Spinal cord (tissue), 10 donors: Measurements from ENCODE around the gene LPCAT3. TPM values are rescaled to one million over a fixed set of nuclear protein-coding genes. Genes with fewer than 3 reads are reported as not detected.

Source experiments
- DNase-seq, 6 donors: peaks; one replicate each; pipeline versions ENCODE4 v3.0.0 to v3.0.0-alpha.2; 2013 to 2015; ENCODE audit warnings: low spot score in 6 of 6, low read depth in 4 of 6
- H3K27ac ChIP-seq: one replicate; pipeline ENCODE4 v1.5.1; 2013; ENCODE audit warnings: low read depth, low read length, control low read depth
- H3K27me3 ChIP-seq: one replicate; pipeline ENCODE4 v1.6.1; 2013; ENCODE audit warnings: low read length; ENCODE audit not compliant: control insufficient read depth, insufficient read depth
- H3K36me3 ChIP-seq: one replicate; pipeline ENCODE4 v1.6.1; 2013; ENCODE audit warnings: low read length; ENCODE audit not compliant: control insufficient read depth, insufficient read depth
- H3K4me1 ChIP-seq: one replicate; pipeline ENCODE4 v1.6.1; 2013; ENCODE audit warnings: low read length; ENCODE audit not compliant: control insufficient read depth, insufficient read depth
- H3K4me3 ChIP-seq: one replicate; pipeline ENCODE4 v1.5.1; 2013; ENCODE audit warnings: low read depth, low read length, control low read depth
- H3K9me3 ChIP-seq: one replicate; pipeline ENCODE4 v1.6.1; 2013; ENCODE audit warnings: low read length; ENCODE audit not compliant: control insufficient read depth, insufficient read depth
- WGBS: methylation state at CpG from one replicate; pipeline ENCODE4 v1.1.5; 2013; ENCODE audit warnings: missing lambda C conversion rate; ENCODE audit not compliant: insufficient coverage; 5-methylcytosine and 5-hydroxymethylcytosine counted together
- polyA plus RNA-seq, 2 donors: library from polyadenylated mRNA; unstranded; fragments of 120-200 nt; gene quantifications; one replicate each; pipeline ENCODE4 v1.2.1, GENCODE V29; 2013; ENCODE audit not compliant: insufficient read length in 2 of 2
- total RNA-seq, 2 donors: library from RNA; depleted of rRNA in 1 of 2; stranded (reverse); fragments of 120-200 nt in 1 of 2; fragments of >200 nt in 1 of 2; gene quantifications; one replicate each; pipeline versions ENCODE4 v1.2.3 to v1.2.4, GENCODE V29; 2013 to 2014
- donor health status: healthy.

The LPCAT3 gene
- total and polyA plus RNA-seq, 4 donors: 12.7 to 42.3 (median 28.0) TPM

DNA sequence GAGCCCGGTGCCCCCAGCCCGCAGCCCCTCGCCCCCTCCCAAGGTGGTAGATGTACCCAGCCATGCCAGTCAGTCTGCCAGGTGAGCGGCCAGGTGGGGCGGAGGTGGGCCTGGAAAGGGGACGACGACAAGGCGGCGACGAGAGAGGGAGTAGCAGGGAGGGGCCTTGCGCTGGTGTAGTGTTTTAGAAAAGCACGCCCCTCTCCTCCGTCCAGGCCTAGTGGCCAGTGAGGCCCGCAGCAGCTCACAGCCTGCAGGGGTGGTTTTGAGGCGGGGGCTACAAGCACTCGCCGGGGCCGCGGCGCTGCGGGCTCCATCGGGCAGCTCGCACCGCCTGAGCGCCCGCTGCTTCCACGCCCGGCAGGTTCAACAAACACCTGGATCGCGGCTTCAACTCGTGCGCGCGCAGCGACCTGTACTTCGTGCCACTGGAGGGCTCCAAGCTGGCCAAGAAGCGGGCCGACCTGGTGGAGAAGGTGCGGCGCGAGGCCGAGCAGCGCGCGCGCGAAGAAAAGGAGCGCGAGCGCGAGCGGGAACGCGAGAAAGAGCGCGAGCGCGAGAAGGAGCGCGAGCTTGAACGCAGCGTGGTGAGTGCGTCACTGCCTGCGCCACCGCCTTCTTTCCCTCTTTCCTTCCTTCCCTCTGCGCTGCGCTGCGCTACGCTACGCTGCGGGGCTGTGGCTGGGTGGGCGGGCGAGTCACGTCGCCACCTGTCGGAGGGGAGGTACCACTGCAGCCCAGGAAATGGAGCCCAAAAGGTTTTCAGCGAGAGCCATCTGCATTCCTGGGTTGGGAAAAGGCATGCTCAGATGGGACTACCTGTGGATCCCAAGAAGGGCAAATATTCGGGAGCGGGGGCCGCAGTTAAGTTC, 80.6 kb downstream of the LPCAT3 start:
- Histone ChIP-seq H3K27ac (peak overlapping the region; percentile 93), H3K4me1 (peaks cover 48% of the 10 kb centered on the region), H3K36me3 (peaks cover 88% of the 10 kb centered on the region)

DNA sequence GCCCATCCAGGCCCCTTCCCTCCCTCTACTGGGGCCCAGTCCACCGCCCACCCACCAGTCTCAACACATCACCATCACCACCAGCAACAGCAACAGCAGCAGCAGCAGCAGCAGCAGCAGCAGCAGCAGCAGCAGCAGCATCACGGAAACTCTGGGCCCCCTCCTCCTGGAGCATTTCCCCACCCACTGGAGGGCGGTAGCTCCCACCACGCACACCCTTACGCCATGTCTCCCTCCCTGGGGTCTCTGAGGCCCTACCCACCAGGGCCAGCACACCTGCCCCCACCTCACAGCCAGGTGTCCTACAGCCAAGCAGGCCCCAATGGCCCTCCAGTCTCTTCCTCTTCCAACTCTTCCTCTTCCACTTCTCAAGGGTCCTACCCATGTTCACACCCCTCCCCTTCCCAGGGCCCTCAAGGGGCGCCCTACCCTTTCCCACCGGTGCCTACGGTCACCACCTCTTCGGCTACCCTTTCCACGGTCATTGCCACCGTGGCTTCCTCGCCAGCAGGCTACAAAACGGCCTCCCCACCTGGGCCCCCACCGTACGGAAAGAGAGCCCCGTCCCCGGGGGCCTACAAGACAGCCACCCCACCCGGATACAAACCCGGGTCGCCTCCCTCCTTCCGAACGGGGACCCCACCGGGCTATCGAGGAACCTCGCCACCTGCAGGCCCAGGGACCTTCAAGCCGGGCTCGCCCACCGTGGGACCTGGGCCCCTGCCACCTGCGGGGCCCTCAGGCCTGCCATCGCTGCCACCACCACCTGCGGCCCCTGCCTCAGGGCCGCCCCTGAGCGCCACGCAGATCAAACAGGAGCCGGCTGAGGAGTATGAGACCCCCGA, 81.4 kb downstream of the LPCAT3 start:
- Histone ChIP-seq H3K4me3 (peak overlapping the region; percentile 77), H3K27ac (peak overlapping the region; percentile 93), H3K9me3 (no peaks in the 10 kb centered on the region), H3K27me3 (no peaks in the 10 kb centered on the region), H3K36me3 (peaks cover 80% of the 10 kb centered on the region), H3K4me1 (peaks cover 42% of the 10 kb centered on the region)
- WGBS: 27% methylated on average over 36 of the region's 36 CpGs
- no peak for DNase-seq

More for the DNA sequence above, 80.6 kb downstream of the LPCAT3 start:
- H3K4me3 ChIP-seq: peak overlapping the region; percentile 77
- H3K9me3 ChIP-seq: no peaks in the 10 kb centered on the region
- WGBS: under 1% methylated on average over 73 of the region's 80 CpGs
- peak; percentile 85 to 99 (median 92) for DNase-seq
- H3K27me3 ChIP-seq: no peaks in the 10 kb centered on the region

DNA sequence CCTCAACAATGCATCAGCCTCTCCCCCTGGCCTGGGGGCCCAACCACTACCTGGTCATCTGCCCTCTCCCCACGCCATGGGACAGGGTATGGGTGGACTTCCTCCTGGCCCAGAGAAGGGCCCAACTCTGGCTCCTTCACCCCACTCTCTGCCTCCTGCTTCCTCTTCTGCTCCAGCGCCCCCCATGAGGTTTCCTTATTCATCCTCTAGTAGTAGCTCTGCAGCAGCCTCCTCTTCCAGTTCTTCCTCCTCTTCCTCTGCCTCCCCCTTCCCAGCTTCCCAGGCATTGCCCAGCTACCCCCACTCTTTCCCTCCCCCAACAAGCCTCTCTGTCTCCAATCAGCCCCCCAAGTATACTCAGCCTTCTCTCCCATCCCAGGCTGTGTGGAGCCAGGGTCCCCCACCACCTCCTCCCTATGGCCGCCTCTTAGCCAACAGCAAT, 82.1 kb downstream of the LPCAT3 start:
- Histone ChIP-seq H3K4me1 (peaks cover 36% of the 10 kb centered on the region), H3K4me3 (no peak overlapping the region), H3K27me3 (no peaks in the 10 kb centered on the region), H3K9me3 (no peaks in the 10 kb centered on the region), H3K36me3 (peaks cover 73% of the 10 kb centered on the region), H3K27ac (no peak overlapping the region)
- no peak for DNase-seq
- 90% methylated on average over 3 of the region's 3 CpGs for WGBS

DNA sequence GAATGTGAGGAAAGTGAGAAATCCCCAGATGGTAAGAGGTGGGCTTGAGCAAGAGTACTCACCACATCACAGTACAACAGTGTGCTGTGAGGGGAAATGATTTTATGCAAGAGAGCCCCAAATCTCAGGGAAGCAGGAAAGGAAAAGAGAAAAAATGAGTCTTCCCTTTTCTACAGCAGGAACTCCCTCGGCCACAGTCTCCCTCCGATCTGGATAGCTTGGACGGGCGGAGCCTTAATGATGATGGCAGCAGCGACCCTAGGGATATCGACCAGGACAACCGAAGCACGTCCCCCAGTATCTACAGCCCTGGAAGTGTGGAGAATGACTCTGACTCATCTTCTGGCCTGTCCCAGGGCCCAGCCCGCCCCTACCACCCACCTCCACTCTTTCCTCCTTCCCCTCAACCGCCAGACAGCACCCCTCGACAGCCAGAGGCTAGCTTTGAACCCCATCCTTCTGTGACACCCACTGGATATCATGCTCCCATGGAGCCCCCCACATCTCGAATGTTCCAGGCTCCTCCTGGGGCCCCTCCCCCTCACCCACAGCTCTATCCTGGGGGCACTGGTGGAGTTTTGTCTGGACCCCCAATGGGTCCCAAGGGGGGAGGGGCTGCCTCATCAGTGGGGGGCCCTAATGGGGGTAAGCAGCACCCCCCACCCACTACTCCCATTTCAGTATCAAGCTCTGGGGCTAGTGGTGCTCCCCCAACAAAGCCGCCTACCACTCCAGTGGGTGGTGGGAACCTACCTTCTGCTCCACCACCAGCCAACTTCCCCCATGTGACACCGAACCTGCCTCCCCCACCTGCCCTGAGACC, 82.7 kb downstream of the LPCAT3 start:
- Histone ChIP-seq H3K4me3 (no peak overlapping the region), H3K9me3 (no peaks in the 10 kb centered on the region), H3K4me1 (peaks cover 35% of the 10 kb centered on the region), H3K27ac (peak overlapping the region; percentile 1), H3K36me3 (peaks cover 67% of the 10 kb centered on the region), H3K27me3 (no peaks in the 10 kb centered on the region)
- 80% methylated on average over 8 of the region's 14 CpGs for WGBS
- DNase-seq: no peak

DNA sequence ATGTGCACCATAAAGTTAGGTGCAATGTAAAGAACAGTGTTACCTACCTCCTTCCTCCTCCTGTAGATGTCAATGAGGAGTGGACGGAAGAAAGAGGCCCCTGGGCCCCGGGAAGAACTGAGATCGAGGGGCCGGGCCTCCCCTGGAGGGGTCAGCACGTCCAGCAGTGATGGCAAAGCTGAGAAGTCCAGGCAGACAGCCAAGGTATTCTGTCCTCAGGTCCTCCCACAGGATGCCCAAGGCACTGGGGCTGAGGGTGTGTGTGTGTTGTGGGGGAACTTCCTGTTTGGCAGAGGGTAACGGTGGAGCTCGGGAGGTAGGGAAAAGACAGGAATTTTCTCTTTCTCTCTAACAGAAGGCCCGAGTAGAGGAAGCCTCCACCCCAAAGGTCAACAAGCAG, 84.2 kb downstream of the LPCAT3 start:
- 45% methylated on average over 5 of the region's 8 CpGs for WGBS
- Histone ChIP-seq H3K27me3 (no peaks in the 10 kb centered on the region), H3K27ac (peak overlapping the region; percentile 26), H3K4me1 (peaks cover 49% of the 10 kb centered on the region), H3K4me3 (no peak overlapping the region), H3K36me3 (peaks cover 58% of the 10 kb centered on the region), H3K9me3 (no peaks in the 10 kb centered on the region)
- DNase-seq: peak in 1 of 6 donors; percentile 55

DNA sequence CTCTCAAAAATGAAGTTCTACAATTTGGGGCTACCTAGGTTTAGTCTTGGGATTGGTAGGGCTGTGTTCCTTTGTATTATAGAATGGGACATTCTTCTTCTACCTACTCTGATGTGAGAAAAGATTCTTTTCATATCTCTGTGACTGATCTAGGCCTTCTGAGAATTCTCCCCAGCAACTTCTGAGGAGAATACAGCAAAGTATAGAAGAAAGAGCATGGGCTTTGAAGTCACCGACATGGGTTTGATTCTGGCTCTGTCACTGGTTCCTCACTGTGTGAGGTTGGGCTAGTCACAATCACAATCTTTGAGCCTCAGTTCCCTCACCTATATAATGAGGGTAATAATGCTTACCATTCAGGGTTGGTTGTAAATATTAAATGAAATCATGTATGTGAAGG, 85.5 kb downstream of the LPCAT3 start:
- Histone ChIP-seq H3K9me3 (no peaks in the 10 kb centered on the region), H3K4me1 (peaks cover 42% of the 10 kb centered on the region), H3K36me3 (peaks cover 48% of the 10 kb centered on the region), H3K27ac (no peak overlapping the region), H3K27me3 (no peaks in the 10 kb centered on the region), H3K4me3 (no peak overlapping the region)
- WGBS: no CpG with 5 or more reads among the region's 1 CpG
- DNase-seq: no peak

DNA sequence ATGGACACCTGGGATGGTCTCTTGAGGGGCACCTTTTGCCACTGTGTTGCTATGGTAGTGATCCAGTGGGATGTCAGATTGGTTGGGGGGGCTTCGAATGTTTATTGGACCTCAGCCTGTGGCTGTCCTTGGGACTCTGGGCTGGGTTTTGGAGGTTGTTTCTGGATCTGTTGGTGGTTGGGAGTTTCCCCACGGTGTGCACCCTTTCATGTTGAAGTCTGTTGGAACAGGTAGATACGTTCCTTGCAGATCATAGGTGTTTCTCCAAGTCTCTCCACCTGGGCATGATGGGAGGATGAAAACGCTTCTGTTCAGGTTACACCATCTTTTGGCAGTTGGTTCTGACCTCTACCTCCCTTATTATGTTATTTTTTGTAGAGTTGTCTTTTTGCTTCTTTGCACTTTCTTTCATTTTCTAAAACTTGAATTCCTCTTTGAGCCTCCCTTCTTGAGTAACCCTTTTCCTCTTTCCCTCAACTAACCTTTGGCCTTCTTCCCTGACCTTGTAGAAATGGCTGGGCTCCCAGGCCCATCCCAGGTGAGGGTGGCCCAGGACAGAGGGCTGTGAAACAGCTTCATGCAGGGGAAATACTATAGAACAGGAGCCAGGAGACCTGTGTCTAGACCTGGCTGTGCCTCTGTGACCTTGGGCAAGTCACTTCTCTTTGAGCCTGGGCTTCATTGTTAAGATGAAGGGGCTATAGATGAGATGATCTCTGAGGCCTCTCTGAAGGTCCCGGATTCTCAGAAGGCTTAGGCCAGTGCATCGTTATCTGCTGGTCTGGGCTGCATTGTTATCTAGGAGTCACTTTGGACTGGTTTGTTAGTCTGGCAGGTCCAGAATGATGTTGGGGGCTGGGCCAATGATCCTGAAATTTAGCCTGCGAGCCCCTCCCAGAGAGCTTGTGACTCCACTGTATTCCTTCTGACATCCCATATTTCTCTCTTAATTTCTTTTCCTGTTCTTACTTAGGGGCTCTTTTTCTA, 88.5 kb downstream of the LPCAT3 start:
- no peak for DNase-seq
- H3K4me1 ChIP-seq: peaks cover 53% of the 10 kb centered on the region
- 71% methylated on average over 3 of the region's 7 CpGs for WGBS
- peak overlapping the region; percentile 85 for H3K4me3 ChIP-seq
- H3K36me3 ChIP-seq: peaks cover 20% of the 10 kb centered on the region
- no peaks in the 10 kb centered on the region for H3K27me3 ChIP-seq
- H3K27ac ChIP-seq: peak overlapping the region; percentile 92
- no peaks in the 10 kb centered on the region for H3K9me3 ChIP-seq

DNA sequence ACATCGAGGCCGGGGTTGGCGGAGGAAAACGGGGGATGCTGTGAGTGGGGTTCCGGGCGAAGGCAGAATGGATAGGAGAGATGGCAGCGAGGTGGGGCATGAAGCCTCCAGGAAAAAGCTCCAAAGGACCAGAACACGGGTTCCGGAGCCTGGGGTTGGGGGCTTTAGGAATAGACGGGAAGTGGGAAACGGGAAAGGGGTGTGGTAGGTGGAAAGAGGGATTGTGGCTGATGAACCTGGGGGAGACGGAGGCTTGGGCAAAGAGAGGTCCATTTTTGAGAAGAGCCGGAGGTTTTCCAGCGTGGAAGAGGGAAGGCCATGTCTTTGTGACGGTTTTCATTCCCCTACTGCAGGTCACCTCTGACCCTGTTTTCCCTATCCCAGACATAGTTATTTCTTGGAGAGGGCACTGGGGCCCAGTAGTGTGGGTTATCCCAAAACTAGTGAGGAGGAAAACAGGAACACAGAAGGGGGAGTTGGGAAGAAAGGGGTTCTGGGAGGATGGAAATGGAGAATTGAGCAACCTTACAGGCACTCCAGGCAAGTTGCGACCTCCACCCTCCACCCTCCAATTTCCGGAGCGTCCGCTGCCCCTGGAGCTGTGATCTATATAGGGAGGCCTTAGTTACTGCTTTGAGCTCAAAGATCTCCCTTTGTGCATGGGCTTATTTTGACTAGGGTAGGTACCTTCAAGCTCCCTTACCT, 89.4 kb downstream of the LPCAT3 start:
- under 1% methylated on average over 11 of the region's 19 CpGs for WGBS
- H3K9me3 ChIP-seq: no peaks in the 10 kb centered on the region
- H3K4me3 ChIP-seq: peak overlapping the region; percentile 85
- peaks cover 57% of the 10 kb centered on the region for H3K4me1 ChIP-seq
- H3K27ac ChIP-seq: peak overlapping the region; percentile 92
- DNase-seq: peak in 1 of 6 donors; percentile 25
- H3K36me3 ChIP-seq: peaks cover 11% of the 10 kb centered on the region
- H3K27me3 ChIP-seq: no peaks in the 10 kb centered on the region
